HUDEP-2 (cell line): ENCODE measurements around the gene ATP11B.
A peak's percentile ranks its signal among the peaks of the same experiment; 100 is the strongest.

Experiments
- DNase-seq, 76 experiments: peaks; one replicate each; lab custom pipeline; 2025; ENCODE audit not compliant: unreplicated experiment in 76 of 76; lab: John Stamatoyannopoulos, UW

The ATP11B gene

DNA sequence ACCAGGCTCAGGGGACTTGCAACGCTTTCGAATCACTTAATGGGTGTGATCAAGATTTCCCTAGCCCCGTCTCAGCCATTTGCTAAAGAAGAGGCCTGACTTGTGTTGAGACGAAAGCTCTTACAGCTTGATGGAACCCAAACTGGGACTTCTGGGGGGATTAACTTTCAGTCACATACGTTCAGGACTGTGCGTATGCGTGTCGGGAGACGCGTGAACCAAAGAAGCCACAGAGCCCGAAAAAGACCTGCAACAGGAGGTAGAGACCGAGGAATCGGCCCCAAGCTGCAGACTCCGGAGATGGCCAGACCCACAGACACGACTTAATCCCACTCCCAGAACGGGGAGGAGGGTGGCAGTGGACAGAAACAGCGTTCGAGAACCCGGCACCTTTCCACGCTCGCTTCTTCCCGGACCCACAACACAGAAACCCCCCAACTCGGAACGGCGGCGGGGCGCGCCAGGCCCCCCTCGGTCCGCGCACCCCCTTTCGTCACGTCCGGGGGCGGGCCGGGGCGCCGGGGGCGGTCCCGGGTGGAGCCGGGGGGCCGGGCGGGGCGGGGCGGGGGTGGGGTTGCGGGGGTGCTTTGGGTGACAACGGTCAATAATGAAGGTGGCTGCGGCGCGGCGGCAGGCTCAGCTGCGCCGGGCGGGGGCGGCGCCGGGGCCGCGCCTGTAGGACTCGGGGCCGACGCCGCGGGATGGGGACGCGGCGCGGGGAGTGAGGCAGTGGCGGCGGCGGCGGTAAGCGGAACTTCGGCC lies at the start of gene ATP11B:
ATP11B (plus strand) TSS at position 604 of the 762 bp plus-strand sequence. CDS start 256 bp downstream, outside the sequence.
- peak in 73 of 76 experiments; percentile 1 to 82 (median 69) for DNase-seq

DNA sequence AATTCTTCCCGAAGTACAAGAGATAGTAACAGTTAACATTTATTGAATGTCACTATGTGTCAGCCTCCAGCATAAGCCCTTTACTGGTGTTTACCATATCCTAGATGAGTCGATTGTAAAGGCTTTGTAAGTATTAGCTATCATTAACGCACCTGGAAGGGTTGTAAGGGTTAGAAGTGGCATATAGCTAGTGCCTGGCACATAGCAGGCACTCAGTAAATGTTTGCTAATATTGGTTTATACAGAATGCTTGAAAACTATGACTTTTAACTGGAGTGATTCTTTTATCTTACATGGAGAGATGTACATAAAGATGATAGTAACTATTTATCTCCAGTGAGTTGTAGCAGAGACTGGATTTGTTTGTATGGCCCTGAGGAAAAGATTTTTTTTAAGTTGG lies 46.3 kb upstream of the ATP11B start:
- no peak for DNase-seq

DNA sequence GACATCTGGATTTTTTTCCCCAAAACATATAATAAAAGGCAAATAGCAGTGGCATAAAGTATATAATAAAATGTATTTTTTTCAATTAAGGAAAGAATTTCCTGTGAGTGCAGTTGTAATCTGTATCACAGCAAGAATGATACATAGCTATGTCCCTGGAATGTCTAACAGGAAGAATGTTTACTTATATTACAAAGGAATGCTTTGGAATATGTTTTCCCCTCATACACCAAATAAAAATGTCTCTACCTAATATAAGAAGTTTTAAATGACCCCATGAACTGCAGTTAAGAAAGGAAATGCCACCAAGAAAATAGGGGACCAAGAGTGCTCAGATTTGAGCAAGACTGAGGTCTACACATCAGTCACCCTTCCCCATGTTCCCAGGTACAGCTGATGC lies 38.0 kb upstream of the ATP11B start:
- no peak for DNase-seq

DNA sequence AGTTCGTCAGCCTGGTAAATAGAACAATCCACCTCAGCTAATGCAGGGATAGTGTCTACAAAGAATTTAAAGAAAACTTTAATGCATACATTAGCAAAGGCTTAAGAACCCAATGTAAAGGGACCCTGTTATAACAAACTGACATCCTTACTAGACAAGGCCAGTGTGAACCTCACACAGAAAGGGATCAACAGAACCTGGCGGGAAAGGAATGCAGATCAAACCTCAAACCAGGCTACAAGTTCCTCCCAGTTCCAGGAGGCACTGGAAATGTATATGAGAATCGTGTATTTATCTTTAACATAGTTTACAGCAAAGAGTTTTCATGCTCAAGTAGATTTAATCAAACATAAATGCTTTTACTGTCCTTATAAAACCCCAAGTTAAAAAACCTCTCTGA lies 37.6 kb upstream of the ATP11B start:
- DNase-seq = no peak

DNA sequence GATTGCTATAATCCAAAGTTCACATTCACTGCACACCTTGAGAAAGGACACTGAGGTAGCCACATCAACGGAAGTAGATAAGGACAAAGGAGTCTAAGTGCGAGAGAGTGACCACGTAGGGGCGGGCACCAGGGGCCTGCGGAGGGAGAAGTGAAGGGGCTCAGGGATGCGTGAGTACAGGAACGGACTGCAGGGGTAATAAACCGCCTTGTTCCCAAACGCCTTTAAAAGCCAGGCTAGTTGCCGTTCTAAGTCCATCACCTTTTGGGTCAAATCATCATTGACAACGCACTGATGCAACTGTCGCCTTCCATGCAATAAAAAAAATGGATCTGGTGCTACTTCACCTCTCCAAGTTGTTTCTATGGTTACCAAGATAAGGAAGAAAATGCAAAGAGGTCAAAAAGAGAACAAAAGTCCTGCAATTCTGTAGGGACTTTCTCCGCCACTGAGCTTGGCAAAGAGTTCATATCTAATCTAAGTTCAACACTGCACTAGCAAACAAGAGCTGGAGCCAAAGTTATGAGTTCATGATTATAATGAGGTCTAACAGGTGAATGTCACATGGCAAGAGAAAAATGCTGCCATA lies 32.6 kb upstream of the ATP11B start:
- DNase-seq = peak in 56 of 76 experiments; percentile 2 to 80 (median 40)

DNA sequence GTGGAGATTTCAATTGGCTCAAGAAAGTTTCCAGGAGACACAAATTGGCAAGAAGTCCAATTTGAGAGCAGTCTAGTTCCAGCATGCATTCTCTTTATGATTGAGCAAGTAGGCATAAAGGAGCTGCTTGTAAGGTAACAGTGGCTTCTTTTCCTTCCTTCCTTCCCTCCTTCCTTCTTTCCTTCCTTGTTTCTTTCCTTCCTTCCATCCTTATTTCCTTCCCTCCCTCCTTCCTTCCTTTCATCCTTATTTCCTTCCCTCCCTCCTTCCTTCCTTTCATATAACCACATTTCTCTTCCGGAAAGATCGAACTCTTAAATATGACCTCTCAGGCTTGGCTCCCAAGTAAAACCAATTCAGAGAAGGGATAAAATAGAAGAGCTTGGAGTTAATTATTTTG lies 29.4 kb upstream of the ATP11B start:
- no peak for DNase-seq

DNA sequence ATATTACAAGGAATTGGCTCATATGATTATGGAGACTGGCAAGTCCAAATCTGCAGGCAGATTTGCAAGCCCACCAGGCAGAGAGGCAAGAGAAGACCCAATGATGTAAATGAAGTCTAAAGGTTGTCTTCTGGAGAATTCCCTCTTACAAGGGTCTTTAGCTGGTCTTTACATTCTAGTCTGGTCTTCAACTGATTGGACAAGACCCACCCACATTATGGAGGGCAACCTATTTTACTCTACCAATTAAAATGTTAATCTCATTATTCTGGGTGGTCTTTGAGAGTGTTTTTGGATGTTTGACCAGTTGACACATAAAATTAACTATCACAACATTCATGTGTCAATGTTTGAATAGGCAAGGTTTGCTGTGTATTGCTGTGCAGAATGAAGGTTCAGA lies 28.0 kb upstream of the ATP11B start:
- no peak for DNase-seq

DNA sequence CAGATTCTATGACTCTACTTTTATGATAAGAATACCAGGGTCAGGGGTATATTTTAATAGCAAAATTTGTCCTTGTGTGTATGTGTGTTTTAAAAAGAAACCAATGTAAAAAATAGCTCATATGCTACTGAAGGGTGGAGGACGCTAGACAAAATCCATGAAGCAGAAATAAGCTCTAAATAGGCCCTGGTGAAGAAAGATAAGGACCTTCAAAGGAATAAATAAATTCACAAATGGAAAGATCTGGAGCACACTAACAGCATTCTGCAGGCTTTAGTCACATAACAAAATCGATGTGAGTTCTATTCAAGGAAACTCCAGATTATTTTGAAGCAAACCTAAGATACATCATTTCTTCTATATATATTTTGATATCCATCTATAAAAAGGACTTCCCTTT lies 27.2 kb upstream of the ATP11B start:
- peak in 8 of 76 experiments; percentile 6 to 35 (median 18) for DNase-seq

DNA sequence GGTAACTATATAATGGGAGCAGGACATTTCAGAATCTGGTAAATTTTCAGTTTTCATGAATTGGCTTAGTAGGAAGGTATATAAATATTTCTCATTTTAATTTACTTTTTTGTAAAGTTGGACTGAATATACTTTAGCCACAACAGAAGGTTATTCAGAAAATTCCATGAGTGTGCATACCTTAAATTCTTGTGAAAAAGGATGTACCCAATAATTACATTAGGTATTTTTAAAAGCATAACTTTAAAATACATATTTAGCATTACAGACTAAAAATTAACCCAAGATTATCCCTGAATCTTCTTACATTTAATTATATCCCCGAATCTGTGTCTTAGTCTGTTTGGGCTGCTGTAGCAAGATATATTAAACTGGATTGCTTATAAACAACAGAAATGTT lies 24.9 kb upstream of the ATP11B start:
- DNase-seq = no peak

DNA sequence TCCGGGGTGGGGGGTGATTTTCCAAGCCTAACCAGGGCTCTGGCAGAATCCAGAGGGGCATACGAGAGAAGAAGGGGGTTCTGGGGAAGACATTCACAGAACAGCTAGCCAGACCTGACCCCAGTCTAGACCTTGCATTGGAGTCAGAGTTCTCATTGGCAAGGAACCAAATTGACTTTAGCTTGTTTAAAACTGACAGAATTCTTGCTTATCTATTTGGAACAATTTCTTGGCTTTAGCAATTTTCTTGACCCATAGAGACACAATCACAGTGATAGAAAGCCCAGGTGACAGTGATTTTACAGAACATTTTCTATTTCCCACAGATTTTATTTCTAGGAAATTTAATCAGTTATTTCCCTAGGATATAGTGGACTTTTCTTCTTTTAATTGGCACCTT lies 23.6 kb upstream of the ATP11B start:
- DNase-seq = peak in 7 of 76 experiments; percentile 8 to 28 (median 12)

DNA sequence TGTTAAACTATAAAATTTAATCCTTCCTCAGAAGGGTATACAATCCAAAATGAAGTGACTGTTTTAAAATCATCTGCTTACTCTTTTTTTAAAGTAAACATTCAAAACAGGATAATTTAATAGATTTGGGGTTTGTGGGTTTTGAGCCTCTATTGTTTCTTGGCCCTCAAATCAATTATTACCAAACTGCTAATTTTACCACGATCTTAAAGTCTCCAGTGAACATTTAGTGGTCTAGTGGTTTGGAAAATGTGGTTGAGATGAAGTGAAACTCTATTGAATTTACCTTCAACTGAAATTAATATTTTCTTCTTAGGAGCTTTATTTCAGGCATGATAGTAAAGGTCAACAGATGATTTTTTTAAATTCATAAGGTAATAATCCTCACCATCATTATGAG lies 11.2 kb upstream of the ATP11B start:
- no peak for DNase-seq

DNA sequence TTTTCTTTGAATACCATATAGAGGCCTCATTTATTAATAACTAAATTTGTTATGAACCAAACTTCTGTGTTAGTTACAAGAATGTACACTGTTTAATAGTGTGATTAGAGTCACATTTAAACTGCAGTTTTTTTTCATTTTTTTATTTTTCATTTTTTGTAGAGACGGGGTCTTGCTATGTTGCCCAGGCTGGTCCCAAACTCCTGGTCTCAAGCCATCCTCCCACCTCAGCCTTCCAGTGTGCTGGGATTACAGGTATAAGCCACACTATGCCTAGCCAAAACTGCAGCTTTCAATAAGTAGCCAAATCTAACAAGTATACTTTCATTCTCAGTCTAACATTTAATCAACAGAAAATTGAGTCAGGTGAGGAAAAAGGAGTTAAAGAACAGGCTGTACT lies 10.2 kb upstream of the ATP11B start:
- no peak for DNase-seq

DNA sequence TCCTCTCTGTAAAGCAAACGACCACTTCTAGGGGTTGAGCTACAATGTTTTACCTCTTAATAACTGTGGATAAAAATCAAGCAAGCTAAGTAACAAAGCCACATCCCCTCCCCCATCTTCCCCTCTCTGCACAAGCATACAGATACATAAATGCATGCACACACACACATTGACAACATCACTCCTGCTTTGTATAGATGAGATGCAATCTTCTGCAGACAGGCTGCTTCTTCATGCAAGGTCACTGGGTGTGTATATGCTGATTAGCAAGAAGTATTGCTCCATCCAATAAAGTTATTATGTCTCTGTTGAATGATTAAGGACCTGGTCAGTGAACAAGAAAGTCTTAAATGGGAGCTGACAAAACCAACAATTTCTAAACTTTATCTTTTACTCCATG lies 8.8 kb upstream of the ATP11B start:
- peak in 72 of 76 experiments; percentile 6 to 91 (median 56) for DNase-seq

DNA sequence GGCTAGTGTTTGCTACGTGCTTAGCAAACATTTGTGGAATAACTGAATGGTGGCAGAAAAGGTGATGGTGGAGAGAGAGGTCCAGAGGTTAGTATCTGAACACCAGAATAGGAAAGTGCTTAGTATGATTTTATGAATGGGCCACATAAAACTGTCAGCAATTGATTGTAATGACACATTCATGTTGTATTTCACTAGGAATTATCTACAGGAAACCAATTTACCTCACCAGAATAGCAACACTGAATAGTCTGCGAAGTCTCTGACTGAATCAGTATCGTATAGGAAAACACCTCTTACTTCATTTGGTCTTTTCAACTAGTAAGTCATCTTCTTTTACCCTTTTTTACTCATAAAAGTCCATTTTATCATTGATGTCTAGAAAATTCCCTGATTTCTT lies 8.2 kb upstream of the ATP11B start:
- DNase-seq = no peak

DNA sequence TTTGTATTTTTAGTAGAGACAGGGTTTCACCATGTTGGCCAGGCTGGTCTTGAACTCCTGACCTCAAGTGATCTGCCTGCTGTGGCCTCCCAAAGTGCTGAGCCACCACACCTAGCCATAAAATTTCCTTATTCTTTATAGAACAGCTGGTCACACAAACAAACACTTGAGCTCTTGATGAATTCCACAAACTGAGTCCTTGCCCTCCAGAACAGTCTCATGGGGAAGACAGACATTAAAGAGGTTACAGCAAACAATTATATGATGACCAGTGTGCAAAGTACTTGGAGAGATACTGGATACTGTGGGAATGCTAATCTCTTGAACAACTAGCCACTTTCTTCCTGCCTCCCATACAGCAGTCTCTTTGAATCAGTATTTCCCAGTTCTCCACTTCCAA lies 7.5 kb upstream of the ATP11B start:
- no peak for DNase-seq

DNA sequence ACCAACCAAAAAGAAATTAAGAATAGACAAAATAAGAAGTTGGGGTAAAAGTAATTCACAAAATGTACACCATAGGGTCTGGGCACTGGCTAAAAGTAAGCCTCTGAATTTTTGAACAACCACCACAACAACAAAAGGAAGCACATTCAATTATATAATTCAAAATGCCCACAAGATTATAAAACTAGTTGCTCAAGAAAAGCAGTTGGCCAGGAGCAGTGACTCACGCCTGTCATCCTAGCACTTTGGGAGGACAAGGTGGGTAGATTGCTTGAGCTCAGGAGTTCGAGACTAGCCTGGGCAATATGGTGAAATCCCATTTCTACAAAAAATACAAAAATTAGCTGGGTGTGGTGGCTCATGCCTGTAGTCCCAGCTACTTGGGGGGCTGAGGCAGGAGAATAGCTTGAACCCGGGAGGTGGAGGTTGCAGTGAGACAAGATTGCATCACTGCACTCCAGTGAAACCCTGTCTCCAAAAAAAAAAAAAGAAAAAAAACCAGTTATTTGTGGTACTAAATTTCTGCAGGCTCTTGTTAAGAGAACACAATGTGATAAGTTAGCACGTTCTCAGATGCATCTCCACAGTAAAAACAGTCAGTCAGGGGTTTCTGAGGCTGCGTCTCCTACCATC lies 6.6 kb upstream of the ATP11B start:
- DNase-seq = no peak

DNA sequence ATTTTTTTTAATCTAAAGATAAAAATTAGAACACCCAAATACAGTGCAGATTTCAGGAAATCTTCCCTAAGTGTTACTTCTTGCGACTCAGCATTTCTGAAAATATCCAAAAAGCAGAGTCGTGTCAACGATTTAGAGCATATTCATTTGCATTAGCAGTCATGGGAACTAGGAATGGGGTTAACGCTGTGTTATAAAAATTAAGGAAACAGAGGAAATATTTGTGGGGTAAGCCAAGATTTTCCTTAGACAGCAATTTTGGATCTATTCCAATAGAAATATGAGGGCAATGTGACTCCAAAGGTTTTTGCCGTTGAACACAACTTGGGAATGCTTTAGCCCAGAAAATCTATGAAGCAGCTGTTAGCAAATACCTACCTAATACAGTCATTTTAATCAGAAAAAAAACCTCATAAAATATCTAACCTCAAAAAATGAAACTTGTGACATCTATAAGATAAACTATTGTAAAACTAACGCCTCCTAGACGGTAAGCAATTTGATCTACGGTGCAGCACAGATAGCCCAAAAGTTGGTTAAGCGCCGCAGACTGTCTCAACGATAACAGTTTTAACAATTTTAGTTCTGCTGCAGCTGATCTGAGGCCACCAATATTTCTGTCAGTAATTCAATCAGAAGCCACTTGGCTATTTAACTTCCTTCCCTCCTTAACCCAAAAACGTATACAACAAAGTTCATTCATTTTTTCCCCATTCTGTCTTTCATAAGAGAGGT lies 5.8 kb upstream of the ATP11B start:
- DNase-seq = peak in 41 of 76 experiments; percentile 5 to 76 (median 29)

DNA sequence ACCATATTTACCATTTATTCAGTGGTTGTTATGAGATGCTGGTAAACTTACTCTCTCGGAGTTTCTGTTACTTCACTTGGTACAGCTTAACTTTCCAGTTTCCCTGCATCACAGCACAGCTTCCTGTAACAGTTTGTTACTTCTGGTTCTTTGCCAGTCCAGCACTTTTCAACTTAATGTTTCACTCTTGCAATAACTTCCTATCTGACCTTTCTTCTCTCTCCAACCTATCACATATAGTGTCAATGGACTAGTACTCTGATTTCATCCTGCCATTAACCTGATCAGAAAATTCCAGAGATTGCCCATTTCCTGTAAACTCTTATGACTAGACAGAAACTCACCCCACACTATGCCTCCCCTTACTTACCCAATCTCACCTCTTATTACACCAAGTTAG lies 3.9 kb upstream of the ATP11B start:
- no peak for DNase-seq

DNA sequence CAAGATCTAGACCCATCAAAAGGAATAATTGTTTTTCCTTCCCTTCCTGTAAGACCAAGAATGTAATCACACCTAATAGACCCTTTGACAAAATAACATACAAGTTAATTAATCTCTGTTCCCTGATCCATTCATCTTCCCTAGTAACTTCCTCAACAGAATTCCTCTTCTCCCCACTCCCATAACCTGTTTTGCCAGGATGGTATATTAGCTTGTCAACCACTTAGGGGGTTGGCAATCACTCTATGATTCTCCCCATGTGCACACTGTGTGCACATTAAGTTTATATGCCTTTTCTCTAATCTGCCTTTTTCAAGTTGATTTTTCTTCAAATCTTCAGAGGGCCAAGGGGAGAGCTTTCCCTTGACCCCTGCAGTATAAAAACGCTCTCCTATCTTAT lies 2.7 kb upstream of the ATP11B start:
- DNase-seq = no peak

DNA sequence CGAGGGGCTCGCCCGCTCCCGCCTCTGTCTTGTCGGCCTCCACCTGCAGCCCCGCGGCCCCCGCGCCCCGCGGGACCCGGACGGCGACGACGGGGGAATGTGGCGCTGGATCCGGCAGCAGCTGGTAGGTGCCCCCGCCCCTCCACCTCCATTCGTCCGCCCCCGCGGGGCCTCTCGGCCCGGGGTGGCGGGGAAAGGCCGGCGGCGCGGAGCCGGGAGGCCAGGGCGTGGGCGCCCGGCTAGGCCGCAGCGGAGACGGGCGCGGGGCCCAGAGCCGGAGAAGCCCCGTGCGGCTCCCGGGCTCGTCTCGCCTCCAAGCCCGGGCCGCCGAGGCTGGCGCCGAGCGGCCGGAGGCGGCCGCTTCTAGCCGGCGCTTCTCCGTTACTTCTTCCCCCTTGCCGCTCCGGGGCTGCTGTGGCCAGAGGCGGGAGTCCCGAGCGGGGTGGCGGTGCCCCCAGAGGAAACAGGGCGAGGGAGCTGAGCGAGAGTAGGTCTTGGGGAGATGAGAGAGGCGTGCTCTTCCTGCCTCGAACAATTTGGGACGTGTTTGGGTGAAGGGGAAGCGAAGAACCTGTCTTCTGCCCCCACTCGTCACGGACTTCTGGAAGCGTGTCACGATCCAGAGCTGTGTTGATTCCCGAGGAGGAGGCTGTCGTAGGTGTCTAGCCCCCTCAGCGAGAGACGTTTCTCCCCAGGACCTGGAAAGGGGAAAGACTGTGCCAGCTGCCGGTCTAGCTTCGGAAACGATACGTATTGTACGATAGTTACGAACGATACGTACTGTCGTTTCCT lies 555 bp downstream of the ATP11B start:
- peak in 27 of 76 experiments; percentile 9 to 69 (median 36) for DNase-seq
